Fibroblast of the aortic adventitia (primary cell): ENCODE measurements around the gene CEP170B. TPM values are rescaled to one million over a fixed set of nuclear protein-coding genes. Genes with fewer than 3 reads are reported as not detected.
"Not testable (repeated sequence)": the region's sequence is repeated elsewhere in the genome, so short reads cannot be mapped to it uniquely, and the experiment has no call there.

Source experiments
- DNase-seq: peaks from one replicate; pipeline ENCODE4 v3.0.0-alpha.2; 2010; ENCODE audit warnings: low read depth
- H3K4me3 ChIP-seq: 2 replicates; pipeline ENCODE4 v1.5.1; 2011; ENCODE audit warnings: low read depth, mild to moderate bottlenecking, control low read depth, low read length, moderate library complexity
- CTCF ChIP-seq: IDR thresholded peaks from 2 replicates; pipeline ENCODE4 v1.5.1; 2011; ENCODE audit warnings: mild to moderate bottlenecking, low read length, control low read depth, inconsistent platforms; ENCODE audit not compliant: insufficient read depth
- total RNA-seq: library from RNA; depleted of rRNA; stranded (reverse); fragments of >200 nt; gene quantifications from 2 replicates; pipeline ENCODE4 v1.2.3, GENCODE V29; 2012; ENCODE audit warnings: low replicate concordance

Gene CEP170B
- total RNA-seq, 1 donor = 18.2 TPM

GRCh38 chr14:104880584-104881210, 15.6 kb downstream of the CEP170B start:
- DNase-seq = no peak
- no peak for TF ChIP-seq CTCF

GRCh38 chr14:104881369-104881979, 16.4 kb downstream of the CEP170B start:
- H3K4me3 ChIP-seq = no peak overlapping the region
- TF ChIP-seq CTCF = no peak
- no peak for DNase-seq

More at GRCh38 chr14:104880584-104881210, 15.6 kb downstream of the CEP170B start:
- H3K4me3 ChIP-seq = no peak overlapping the region

GRCh38 chr14:104882325-104882973, 17.4 kb downstream of the CEP170B start:
- no peak for TF ChIP-seq CTCF
- no peak overlapping the region for H3K4me3 ChIP-seq
- DNase-seq = no peak

- no peak for DNase-seq
- TF ChIP-seq CTCF = no peak
- H3K4me3 ChIP-seq = no peak overlapping the region
These were observed 18.1 kb downstream of the CEP170B start for GRCh38 chr14:104882991-104883660.

- DNase-seq = no peak
- TF ChIP-seq CTCF = no peak
- H3K4me3 ChIP-seq = no peak overlapping the region
These were observed 18.8 kb downstream of the CEP170B start for GRCh38 chr14:104883681-104884361.

- H3K4me3 ChIP-seq, DNase-seq: not testable (repeated sequence)
These were observed 19.3 kb downstream of the CEP170B start for GRCh38 chr14:104884381-104884780.
